ENCODE measurements around the gene KIF23.
"Not testable (repeated sequence)": the region's sequence is repeated elsewhere in the genome, so short reads cannot be mapped to it uniquely, and the experiment has no call there.

KIF23 gene

GRCh38 chr15:69434679-69435078, 20.5 kb downstream of the KIF23 start:
- DNase-seq (ENCODE audit: low read depth in 3 of 3): no peak

- no peak for DNase-seq (ENCODE audit: low read depth in 3 of 3)
These were observed 21.8 kb downstream of the KIF23 start for GRCh38 chr15:69435985-69436384.

GRCh38 chr15:69436951-69437350, 22.8 kb downstream of the KIF23 start:
- DNase-seq (ENCODE audit: low read depth in 3 of 3): no peak

- DNase-seq (ENCODE audit: low read depth in 3 of 3): no peak
These were observed 25.5 kb downstream of the KIF23 start for GRCh38 chr15:69439623-69440022.

GRCh38 chr15:69443032-69443611, 29.0 kb downstream of the KIF23 start:
- DNase-seq (ENCODE audit: low read depth in 3 of 3): no peak

- no peak for DNase-seq (ENCODE audit: low read depth in 3 of 3)
These were observed 30.5 kb downstream of the KIF23 start for GRCh38 chr15:69444686-69445085.

GRCh38 chr15:69446953-69447352, 32.8 kb downstream of the KIF23 start:
- DNase-seq (ENCODE audit: low read depth in 3 of 3): no peak

- DNase-seq (ENCODE audit: low read depth in 3 of 3): not testable (repeated sequence)
These were observed 36.1 kb downstream of the KIF23 start for GRCh38 chr15:69450221-69450620.

- no peak for DNase-seq (ENCODE audit: low read depth in 3 of 3)
These were observed 37.0 kb downstream of the KIF23 start for GRCh38 chr15:69450968-69451695.

- no peak for DNase-seq (ENCODE audit: low read depth in 3 of 3)
These were observed 38.0 kb downstream of the KIF23 start for GRCh38 chr15:69451951-69452691.

- peak; percentile 83 to 96 (median 91) for DNase-seq (ENCODE audit: low read depth in 3 of 3)
These were observed 38.8 kb downstream of the KIF23 start, which contains the start of gene RPLP1 for GRCh38 chr15:69452692-69453521. RPLP1 (plus strand) TSS chr15:69452818; CDS start chr15:69452949, 131 bp downstream.

GRCh38 chr15:69454953-69455352, 40.8 kb downstream of the KIF23 start:
- DNase-seq (ENCODE audit: low read depth in 3 of 3): no peak

GRCh38 chr15:69456208-69457166, 42.3 kb downstream of the KIF23 start:
- DNase-seq (ENCODE audit: low read depth in 3 of 3): no peak

- DNase-seq (ENCODE audit: low read depth in 3 of 3): no peak
These were observed 43.4 kb downstream of the KIF23 start for GRCh38 chr15:69457304-69458280.

- no peak for DNase-seq (ENCODE audit: low read depth in 3 of 3)
These were observed 44.9 kb downstream of the KIF23 start for GRCh38 chr15:69459066-69459465.

- DNase-seq (ENCODE audit: low read depth in 3 of 3): no peak
These were observed 46.3 kb downstream of the KIF23 start for GRCh38 chr15:69460481-69460880.

- DNase-seq (ENCODE audit: low read depth in 3 of 3): no peak
These were observed 47.9 kb downstream of the KIF23 start for GRCh38 chr15:69462030-69462492.

GRCh38 chr15:69462493-69463181, 48.5 kb downstream of the KIF23 start:
- DNase-seq (ENCODE audit: low read depth in 3 of 3): peak; percentile 81 to 90 (median 87)
